ENCODE measurements around the gene MLX.
"Not testable (repeated sequence)": the region's sequence is repeated elsewhere in the genome, so short reads cannot be mapped to it uniquely, and the experiment has no call there.

The MLX gene

DNA sequence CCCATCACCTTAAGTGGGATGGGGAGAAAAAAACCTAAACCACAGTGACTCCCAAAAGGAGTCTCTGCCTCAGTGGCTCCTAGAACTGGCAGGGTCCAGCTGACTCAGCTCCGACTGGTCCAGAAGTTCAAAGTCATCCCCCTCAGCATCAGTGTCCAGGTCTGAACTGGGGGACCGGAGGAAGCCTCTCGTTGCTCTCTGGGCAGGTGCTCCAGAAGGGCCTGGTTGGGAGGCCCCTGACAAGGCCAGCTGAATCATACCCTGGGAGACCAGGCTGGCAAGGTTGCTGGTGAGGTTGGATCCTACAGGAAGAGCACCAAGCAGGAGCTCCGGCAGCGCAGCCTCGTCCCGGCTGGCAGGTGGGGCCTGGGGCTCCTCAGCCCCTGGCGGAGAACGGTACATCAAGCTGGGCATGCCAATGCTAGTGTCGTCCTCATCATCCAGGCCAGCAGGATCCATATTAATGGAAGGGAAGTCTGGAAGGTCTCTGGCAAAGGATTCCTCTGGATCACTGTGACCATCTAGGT lies 14.9 kb downstream of the MLX start:
- no peak for DNase-seq

DNA sequence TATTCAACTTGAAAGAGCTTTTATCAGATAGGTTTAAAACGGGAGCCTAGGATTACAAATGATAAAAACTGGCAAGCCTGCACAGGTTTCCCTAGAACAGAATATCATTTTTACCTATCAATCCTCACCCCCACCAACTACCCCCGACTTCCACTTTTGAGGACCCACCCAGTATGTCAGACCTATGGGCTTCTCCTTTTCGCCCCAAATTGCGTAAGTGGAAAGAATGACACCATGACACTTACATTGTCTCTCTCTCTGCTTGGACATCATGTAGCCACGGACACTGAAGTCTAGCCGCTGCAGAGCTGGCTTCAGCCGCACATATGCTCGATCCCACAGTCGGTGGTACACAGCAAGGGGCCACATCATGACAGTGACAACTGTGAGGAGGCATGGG lies 18.0 kb downstream of the MLX start:
- no peak for DNase-seq

DNA sequence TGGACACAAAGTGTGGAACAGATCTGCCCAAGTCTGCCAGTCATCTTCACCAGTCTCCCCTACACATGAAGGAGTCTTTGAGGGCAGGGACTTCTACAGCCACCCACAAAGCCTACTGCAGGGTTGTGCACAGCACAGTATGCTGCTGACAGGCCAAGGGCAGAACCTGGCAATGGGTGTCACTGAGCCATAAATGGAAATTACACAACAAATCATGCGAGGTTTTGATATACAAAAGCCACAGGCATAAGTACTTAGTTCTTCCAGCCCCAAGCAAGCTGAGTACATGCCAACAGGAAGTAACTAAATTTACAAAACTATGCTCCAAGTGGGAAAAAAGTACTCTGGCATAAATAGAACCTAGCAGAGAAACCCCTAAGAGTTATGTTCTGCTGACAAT lies 18.5 kb downstream of the MLX start:
- DNase-seq: no peak

DNA sequence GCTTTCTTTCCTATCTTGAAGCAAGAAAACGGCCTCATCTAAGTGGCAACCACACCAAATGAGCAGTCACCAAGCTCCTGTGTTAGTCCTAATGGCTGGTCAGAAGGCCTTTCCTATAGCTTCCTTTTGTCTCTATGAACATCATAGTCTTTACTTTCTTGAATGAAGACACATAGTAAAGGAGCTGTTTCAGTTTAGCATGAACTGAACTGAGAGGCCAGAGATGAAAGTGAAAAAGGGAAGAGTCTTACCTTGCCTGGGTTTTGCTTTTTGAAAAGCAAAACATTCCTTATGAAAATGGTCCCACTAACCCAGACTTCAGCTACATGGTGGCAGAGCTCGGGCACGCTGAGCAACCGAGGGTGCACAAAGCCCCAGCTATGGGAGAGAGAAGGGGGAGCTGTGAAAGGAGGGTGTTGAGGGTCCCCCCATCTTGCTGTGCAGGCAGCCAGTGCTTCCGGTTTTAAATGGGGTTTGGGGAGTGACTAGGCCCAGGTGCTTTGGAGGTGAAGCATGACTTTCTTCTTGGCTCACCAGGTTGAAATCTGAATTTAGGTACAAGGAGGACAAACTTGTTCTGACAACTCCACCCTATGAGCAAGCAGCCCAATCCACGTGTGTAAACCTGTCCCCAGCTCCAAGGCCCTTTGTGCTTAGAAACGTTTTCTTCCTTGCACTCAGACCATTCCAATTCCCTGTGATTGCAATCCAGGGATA lies 19.8 kb downstream of the MLX start:
- DNase-seq: no peak

GRCh38 chr17:42590886-42591285 lies 24.0 kb downstream of the MLX start:
- DNase-seq: no peak

DNA sequence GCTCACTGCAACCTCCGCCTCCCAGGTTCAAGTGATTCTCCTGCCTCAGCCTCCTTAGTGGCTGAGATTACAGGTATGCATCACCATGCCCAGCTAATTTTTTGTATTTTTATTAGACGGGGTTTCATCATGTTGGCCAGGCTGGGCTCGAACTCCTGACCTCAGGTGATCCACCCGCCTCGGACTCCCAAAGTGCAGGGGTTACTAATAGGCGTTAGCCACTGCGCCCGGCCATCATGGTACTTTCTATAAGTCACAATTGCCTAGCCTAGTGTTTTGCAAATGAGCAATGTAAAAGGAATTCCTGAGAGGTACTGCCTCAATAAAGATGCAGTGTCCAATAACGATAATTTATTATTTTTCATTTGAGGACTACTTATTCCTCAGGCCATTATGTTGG lies 24.5 kb downstream of the MLX start:
- DNase-seq: no peak

DNA sequence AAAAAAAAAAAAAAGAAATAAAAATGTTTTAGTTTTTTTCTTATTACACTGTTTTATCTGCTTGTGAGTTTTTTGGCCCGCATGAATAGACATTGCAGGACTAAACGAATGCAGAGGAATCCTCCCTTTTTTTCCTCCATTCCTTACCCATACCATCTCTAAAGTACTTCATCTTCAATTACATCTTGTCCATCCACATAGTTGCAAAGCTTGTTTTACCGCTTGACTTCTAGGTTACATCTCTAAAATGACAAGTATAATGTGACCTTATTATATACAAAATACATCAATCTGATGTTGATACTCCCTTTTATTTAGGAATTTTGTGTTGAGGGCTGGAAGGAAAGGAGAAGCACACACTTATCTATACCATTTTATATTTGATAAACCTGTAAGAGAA lies 29.5 kb downstream of the MLX start:
- DNase-seq: no peak

DNA sequence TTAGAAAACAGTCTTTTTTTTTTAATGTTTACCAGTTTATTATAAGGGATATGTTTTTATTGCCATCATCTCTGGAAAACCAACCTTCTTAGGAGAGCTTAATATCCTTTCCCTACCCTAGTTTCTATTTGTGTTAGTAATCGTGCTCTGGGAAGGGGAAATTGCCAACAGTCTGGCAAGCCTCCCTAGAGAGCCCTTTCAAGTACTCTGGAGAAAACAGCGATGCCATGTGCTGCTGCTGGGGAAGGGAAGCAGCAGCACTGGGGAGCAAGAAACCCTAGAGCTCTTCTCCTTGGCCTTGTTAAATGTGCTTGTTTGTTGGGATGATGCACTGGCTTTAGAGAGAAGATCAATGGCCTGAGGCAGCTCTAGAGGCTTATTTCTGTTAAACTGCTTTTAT lies 32.0 kb downstream of the MLX start:
- DNase-seq: no peak

GRCh38 chr17:42603318-42603717 lies 36.4 kb downstream of the MLX start:
- DNase-seq: no peak

DNA sequence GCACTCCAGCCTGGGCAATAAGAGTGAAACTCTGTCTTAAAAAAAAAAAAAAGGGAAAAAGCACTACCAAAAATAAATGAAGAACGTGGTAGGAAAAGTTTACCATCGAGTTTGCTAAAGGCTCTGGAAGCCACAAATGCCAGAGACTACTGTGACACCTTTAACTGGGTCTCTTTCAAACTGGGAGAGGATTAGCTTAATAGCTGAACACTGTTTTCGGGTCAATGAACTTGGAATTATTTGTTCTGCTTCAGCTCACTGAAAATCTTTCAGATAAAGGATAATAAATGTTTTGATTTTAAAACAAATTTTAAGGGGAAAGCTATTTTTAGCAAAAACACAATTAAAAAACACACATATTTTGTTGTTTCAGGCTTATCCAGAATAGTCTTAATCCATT lies 40.9 kb downstream of the MLX start:
- no peak for DNase-seq

- DNase-seq: no peak
These were observed 41.6 kb downstream of the MLX start for GRCh38 chr17:42608305-42609181.

- DNase-seq: peak; percentile 100
These were observed 42.4 kb downstream of the MLX start, which contains the start of the genes RETREG3 and TUBG1 for GRCh38 chr17:42609182-42609813. Gene RETREG3 (minus strand): TSS chr17:42609374. CDS start chr17:42609324, 50 bp downstream. Gene TUBG1 (plus strand): TSS chr17:42609683. CDS start chr17:42609738, 55 bp downstream.

- peak; percentile 14 for DNase-seq
These were observed 43.2 kb downstream of the MLX start for GRCh38 chr17:42609814-42610801.

DNA sequence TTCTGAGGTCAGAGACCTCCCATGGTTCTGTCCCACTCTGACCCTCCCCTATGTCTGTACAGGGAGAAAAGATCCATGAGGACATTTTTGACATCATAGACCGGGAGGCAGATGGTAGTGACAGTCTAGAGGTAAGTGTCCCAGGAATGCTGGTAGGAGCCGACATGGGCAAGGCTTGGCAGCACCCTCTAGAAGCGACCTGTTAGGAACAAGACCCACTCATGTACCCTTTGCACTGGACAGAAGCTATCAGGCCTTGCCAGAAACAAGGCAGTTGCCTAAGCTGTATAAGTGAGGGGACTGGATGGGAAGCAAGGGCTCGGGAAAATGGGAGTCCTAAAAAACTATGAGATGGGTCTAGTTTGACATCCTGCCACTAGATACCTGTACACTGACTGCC lies 45.1 kb downstream of the MLX start:
- no peak for DNase-seq

GRCh38 chr17:42613699-42614295 lies 46.9 kb downstream of the MLX start:
- DNase-seq: no peak

DNA sequence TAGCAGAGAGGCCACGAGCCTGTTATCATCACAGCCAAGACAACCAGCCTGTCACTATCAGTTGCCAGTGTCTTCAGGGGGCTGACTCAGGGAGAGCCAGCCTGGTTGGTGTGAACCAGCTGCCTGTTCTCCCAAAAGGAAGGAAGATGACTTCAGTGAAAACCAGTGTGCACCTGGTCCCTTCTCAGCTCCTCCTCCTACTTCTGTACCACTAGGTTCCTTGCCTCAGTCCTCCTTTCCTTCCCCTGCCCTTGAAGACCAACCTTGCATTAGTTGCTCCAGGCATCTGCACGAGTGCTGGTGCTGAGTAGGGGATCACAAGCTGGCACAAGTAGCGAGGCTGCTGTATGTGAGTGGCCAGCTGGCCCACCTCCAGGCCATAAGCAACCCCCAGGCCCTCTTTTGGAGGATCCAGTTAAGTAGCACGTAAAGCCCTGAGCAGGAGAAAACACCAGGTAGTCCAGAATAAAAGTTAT lies 51.1 kb downstream of the MLX start:
- DNase-seq: no peak

DNA sequence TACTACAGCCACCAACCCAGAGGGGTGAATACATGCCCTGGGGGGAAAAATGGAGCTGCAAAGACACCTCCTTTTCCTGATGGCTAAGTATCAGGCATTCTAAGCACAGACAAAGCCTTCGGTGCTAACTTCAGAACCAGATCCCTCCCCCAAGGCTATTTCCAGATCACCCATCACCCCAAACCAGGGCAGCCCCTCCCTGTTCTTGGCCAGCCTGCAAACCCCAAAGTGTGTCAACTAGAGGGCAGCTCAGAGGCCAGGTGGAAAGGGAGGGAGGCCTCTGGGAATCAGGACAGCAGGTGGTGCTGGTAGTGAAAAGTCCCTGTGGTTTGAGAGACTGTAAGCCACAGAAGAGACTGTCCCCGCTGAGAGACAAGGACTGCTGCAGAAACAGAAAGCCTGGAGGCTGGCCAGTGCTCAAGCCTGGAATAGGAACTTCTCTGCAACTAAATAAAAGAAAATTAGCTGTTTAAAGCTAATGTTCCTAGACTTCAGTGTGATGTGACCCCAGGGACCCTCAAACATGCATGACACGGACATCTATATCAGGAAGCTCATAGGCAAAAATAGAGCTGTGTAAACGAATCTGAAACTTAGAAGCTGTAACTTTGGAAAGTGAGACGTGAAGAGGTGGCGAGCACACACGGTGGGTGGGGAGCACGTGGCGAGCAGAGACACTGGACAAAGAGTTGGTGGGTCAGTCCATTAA lies 51.7 kb downstream of the MLX start:
- DNase-seq: no peak

DNA sequence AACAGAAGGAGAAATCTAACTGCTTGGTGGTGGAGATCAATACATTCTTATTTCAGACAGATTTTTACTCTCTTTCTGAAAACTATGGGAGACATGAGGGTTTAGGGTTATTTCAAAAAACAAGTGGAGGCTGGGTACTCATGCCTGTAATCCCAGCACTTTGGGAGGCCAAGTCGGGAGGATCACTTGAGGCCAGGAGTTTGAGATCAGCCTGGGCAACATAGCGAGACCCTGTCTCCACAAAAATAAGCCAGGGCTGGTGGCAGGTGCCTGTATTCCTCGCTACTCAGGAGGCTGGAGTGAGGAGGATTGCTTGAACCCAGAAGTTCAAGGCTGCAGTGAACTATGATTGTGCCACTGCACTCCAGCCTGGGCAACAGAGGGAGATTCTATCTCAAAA lies 55.1 kb downstream of the MLX start:
- DNase-seq: not testable (repeated sequence)
